ENCODE results near the gene ERICH4.
"Not testable (repeated sequence)": the region's sequence is repeated elsewhere in the genome, so short reads cannot be mapped to it uniquely, and the experiment has no call there.

The ERICH4 gene, protein sequence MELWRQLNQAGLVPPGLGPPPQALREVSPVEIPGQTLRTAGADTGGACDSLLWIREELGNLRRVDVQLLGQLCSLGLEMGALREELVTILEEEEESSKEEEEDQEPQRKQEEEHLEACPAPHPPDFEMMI

GRCh38 chr19:41442473-41443355 is at the start of gene ERICH4:
TSS of gene ERICH4 (plus strand) at chr19:41443156. CDS start at chr19:41443170, 14 bp downstream.
- DNase-seq, result no peak

DNA sequence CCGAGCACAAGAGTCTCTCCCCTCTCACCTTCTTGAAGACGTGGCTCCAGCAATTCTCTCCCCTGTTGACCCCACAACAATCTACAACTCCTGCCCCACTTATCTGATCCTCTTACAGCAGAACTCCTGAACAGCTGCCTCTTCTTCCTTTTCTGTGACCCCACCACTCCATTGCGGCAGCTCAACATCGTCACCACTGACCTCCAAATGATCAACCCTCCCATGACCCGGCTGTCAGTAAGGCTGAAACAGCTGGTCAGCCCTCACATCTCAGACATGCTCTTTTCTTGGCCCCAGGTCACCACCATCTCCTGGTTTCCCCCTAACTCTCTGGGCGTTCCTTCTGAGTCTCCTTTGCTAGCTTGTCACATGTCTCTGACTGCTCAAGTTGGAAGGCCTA is 47.6 kb upstream of the ERICH4 start:
- DNase-seq, result no peak

GRCh38 chr19:41397086-41398049 is 45.6 kb upstream of the ERICH4 start, which contains the start of the genes BCKDHA and EXOSC5:
TSS of gene BCKDHA (plus strand) at chr19:41397818. CDS start at chr19:41397828, 10 bp downstream.
TSS of gene EXOSC5 (minus strand) at chr19:41397359. CDS start at chr19:41397328, 31 bp downstream.
- DNase-seq, result peak; percentile 97

DNA sequence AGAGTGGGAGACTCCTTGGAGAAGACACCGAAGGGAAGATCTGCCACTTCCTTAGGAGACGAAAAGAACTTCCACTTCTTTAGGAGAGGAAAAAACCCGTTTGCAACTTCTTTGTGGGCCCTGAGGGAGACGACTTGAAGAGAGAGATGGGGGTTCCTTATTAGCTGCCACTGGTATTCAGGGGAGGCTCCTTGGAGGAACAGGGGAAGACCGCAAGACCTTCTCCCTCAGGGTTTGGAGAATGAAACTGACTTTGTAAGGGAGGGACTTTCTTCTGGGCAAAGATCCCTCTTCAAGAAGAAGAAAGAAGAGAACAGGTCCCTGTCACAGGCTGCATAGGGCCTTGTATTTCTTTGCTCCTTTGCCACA is 44.9 kb upstream of the ERICH4 start:
- DNase-seq, result no peak

GRCh38 chr19:41398598-41398997 is 44.4 kb upstream of the ERICH4 start:
- no peak for DNase-seq

- no peak for DNase-seq
Observed at GRCh38 chr19:41399091-41399490, 43.9 kb upstream of the ERICH4 start.

DNA sequence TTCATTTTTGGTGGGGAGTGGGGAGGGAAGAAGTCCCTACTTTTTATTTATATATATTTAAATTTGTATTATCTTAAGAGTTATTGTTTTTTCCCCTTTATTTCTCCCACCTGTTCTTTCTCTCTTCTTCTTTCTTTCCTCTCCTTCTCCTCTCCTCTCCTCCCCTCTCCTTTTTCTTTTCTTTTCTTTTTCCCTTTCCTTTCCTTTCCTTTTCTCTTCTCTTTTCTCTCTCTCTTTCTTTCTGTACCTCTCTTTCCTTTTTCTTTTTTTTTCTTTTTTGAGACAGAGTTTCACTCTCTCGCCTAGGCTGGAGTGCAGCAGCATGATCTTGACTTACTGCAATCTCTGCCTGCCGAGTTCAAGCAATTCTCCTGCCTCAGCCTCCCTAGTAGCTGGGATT is 43.4 kb upstream of the ERICH4 start:
- no peak for DNase-seq

GRCh38 chr19:41401483-41401882 is 41.5 kb upstream of the ERICH4 start:
- DNase-seq, result no peak

GRCh38 chr19:41402010-41402409 is 40.9 kb upstream of the ERICH4 start:
- no peak for DNase-seq

DNA sequence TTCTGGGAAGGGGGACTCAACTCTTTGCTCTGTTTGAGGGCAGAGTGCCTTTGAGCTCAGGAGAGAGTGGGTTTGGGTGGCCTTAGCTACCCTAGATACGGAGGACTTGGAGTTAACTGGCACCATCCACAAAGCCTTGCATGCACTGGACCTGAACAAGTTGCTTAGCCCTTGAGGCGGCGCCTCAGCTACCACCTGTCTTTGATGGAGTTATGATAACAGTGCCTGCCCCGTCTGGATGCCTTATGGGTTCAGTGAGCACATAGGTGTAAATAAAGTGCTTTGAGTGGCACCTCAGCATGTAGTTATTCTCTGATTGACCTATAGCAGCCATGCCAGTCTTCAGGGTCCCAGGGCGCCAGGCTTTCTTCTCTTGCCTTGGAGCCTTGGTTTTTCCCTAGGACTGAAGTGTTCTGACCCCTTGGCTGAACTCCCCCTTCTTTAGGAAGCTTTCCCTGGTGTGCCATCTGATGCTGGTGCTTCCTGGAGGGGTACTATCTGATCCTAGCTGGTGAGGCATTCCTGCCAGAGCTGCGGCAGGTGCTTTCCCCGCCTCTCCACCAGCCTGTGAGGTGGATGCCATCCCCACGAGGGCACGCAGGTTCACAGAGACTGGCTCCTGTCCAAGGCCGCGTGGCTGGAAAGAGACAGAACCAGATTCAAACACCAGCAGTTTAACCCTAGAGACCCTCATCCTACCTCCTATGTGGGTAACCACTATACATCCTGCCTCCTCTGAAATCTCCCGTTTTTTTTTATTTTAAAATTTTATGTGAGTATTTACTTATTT is 39.6 kb upstream of the ERICH4 start:
- no peak for DNase-seq

DNA sequence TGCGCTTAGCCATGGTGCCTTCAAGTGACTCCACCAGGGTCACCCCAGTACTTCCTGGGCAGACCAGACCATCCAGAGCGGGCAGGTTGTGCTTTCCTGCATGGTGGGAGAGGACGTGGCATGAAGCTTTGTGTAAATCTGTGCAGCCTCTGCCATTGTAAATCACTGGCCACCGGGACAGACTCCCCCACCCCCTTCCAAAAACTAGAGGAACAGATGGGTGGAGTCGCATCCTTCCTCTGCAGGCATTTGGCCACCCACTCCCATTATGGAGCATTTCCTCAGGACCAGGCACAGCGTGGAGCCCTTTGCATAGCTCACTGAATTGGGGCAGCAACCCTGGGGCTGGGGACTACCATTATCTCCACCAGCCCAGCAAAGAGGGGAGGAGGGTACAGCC is 37.2 kb upstream of the ERICH4 start:
- DNase-seq, result no peak

DNA sequence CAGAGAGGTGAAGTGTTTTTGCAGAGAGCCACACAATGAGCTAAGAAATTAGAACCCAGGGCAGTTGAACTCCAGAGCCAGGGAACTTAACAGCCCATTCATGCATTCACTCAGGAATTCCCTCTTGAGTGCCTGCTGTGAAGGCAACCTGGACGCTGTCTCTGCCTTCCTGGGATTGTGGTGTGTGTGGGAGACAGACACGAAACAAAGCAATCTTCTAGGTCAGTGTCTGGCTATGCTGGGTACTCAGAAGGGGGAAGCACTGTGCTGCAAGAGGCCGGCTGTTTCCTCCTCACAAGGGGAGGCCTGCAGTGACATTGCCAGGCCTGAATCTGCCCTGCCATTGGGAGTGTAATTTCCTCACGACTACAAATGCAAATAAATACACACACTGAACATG is 35.7 kb upstream of the ERICH4 start:
- DNase-seq, result no peak

- no peak for DNase-seq
Observed at GRCh38 chr19:41408256-41408655, 34.7 kb upstream of the ERICH4 start.

DNA sequence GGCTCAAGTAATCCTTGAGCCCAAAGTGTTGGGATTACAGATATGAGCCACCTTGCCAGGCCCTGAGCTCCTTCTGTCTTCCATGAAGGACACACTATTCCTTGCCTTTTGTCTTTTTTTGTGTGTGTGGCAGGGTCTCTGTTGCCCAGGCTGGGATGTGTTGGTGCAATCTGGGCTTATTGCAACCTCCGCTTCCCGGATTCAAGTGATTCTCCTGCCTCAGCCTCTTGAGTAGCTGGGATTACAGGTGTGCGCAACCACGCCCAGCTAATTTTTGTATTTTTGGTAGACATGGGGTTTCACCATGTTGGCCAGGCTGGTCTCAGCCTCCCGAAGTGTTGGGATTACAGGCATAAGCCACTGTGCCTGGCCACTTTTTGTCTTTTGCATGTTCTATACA is 34.1 kb upstream of the ERICH4 start:
- DNase-seq, result not testable (repeated sequence)

DNA sequence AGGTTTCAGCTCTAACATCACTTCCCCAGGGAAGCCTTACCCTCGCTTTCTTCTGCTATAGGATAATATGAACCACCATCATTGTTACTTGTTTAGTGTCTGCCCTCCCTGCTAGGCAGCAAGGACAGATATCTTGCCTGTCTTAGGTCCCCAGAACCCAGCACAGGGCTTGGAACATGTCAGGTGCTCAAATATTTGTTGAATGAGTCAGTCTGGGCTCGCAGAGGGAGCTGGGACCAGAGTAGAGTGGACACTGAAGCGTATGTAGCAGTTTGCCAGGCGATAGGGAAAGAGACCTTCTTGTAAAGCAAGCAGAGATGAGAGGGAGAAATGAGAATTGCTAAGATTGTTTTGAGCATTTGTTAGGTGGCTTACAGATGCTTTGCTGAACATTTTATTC is 33.7 kb upstream of the ERICH4 start:
- DNase-seq, result no peak

GRCh38 chr19:41410336-41411054 is 32.5 kb upstream of the ERICH4 start:
- no peak for DNase-seq

- DNase-seq, result no peak
Observed at GRCh38 chr19:41411100-41411967, 31.6 kb upstream of the ERICH4 start.

- no peak for DNase-seq
Observed at GRCh38 chr19:41411968-41412265, 31.0 kb upstream of the ERICH4 start.

- DNase-seq, result no peak
Observed at GRCh38 chr19:41412953-41413352, 30.0 kb upstream of the ERICH4 start.

DNA sequence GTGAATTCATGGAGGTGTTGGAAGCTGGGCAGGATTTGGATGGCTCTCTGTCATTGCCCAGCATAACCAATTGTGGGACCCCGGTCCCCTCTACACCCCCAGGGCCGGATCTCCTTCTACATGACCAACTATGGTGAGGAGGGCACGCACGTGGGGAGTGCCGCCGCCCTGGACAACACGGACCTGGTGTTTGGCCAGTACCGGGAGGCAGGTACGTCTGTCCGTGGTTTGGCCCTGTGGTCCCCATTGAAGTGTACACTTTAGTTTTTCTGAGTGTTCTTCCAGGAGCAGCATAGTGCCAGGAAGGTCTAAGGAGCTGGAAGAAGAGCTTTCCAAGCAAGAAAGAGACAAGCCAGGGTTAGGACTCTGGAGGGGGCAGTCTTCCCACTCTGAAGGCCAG is 29.0 kb upstream of the ERICH4 start:
- DNase-seq, result no peak

DNA sequence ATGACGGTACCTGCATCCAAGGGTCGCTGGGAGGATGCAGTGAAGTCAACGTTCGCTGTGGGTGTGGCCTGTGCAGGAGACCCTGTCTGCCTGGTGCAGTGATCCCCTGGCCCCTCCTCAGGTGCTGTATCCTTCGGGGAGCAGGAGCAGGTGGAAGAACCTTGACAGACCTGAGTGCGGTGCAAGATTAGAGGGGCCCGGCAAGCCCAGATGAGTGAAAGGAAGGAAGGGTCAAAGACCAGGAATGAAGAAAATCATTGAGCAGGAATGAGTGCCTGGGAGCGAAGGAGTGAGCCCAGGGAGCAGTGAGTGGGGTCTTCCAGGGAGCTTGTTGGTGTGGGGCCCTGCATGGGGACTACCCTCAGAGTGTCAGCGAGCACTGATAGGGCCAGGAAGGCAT is 28.5 kb upstream of the ERICH4 start:
- DNase-seq, result no peak

All from NCI-H2081 treated with DMSO at 0.1 percent for 48 hours (cell line).